ENCODE data around the gene PEPD. TPM values are rescaled to one million over a fixed set of nuclear protein-coding genes. Genes with fewer than 3 reads are reported as not detected.

Gene PEPD
- total RNA-seq, 2 donors from 2014 or later, result 74.0 to 89.9 TPM

- 19% methylated on average over 6 of the region's 6 CpGs for WGBS
- Histone ChIP-seq H3K4me1 (replicated peaks) (no peaks in the 10 kb centered on the region), H3K27me3 (replicated peaks; ENCODE audit: insufficient read depth) (no peaks in the 10 kb centered on the region), H3K9me3 (no peaks in the 10 kb centered on the region), H3K36me3 (no peaks in the 10 kb centered on the region), H3K27ac (no peak overlapping the region), H3K4me3 (no peak overlapping the region)
- intact Hi-C loops (cut with DNase I), result no loop called here
- no peak for DNase-seq (ENCODE audit: low spot score)
- no peak for TF ChIP-seq POLR2AphosphoS5 (IDR thresholded peaks at IDR 0.05)
Measured at GRCh38 chr19:33532859-33533460, 11.4 kb upstream of the PEPD start.

- Histone ChIP-seq H3K27me3 (replicated peaks; ENCODE audit: insufficient read depth) (no peaks in the 10 kb centered on the region), H3K4me1 (replicated peaks) (no peaks in the 10 kb centered on the region), H3K27ac (no peak overlapping the region), H3K36me3 (no peaks in the 10 kb centered on the region), H3K4me3 (no peak overlapping the region), H3K9me3 (no peaks in the 10 kb centered on the region)
- DNase-seq (ENCODE audit: low spot score), result no peak
- WGBS, result 69% methylated on average over 4 of the region's 4 CpGs
- no peak for TF ChIP-seq CTCF (IDR thresholded peaks at IDR 0.05)
- no peak for TF ChIP-seq POLR2A (IDR thresholded peaks at IDR 0.05)
- TF ChIP-seq POLR2AphosphoS5 (IDR thresholded peaks at IDR 0.05), result no peak
- intact Hi-C loops (cut with DNase I), result no loop called here
Measured at GRCh38 chr19:33530842-33531241, 9.3 kb upstream of the PEPD start.

DNA sequence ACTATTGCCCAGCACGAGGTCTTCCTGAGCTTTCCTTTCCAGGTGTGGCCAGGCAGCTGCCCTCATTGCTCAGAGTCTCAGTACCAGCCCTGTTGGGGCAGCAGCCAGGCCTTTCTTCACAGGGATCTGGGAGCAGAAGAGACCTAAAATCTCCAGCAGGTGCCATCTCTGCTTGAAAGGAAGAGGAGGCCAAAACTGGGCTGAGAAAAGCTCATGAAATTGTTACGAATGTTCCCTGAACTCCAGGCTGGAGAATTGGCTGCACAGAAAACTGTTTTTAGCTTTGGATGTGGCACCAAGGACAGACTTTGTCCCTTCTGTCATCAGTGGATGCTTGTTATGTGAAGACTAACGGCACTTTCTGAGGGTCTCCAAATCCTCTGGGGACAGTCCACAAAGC lies 8.7 kb upstream of the PEPD start:
- H3K27ac ChIP-seq, result no peak overlapping the region

DNA sequence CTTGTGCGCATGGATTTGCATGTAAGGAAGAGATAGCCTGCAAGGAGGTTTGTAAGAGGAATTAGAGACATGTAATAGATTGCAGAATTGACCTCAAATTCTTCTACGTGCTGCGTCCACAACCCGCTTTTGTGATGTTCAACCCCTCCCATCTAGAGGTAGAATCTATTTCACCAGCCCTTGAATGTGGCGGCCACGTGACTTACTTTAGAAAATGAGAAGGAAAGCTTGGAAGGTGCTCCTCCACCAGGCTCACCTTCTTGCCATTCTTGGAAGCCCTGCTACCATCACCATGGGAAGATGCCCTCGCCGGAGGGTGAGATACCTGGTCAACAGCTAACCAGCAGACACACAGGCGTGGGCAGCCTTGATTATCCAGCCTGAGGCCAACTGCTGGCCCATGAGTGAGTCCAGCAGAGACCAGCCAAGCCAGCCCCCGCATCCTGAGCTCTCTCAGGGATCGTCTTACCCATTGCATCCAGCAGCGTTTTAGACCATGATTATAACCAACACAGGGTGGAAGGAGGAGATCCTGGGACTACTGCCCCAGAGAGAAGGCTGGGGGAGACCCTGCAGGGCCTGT lies 7.6 kb upstream of the PEPD start:
- Histone ChIP-seq H3K4me3 (no peak overlapping the region), H3K27ac (no peak overlapping the region), H3K36me3 (no peaks in the 10 kb centered on the region), H3K27me3 (replicated peaks; ENCODE audit: insufficient read depth) (no peaks in the 10 kb centered on the region), H3K9me3 (no peaks in the 10 kb centered on the region), H3K4me1 (replicated peaks) (no peaks in the 10 kb centered on the region)
- WGBS, result 70% methylated on average over 11 of the region's 12 CpGs
- TF ChIP-seq POLR2AphosphoS5 (IDR thresholded peaks at IDR 0.05) (no peak), CTCF (IDR thresholded peaks at IDR 0.05) (no peak), POLR2A (IDR thresholded peaks at IDR 0.05) (no peak)
- no peak for DNase-seq (ENCODE audit: low spot score)
- intact Hi-C loops (cut with DNase I), result no loop called here

More for the DNA sequence above, 8.7 kb upstream of the PEPD start:
- no peak for TF ChIP-seq POLR2A (IDR thresholded peaks at IDR 0.05)
- TF ChIP-seq CTCF (IDR thresholded peaks at IDR 0.05), result no peak
- no peak for TF ChIP-seq POLR2AphosphoS5 (IDR thresholded peaks at IDR 0.05)
- DNase-seq (ENCODE audit: low spot score), result no peak
- intact Hi-C loops (cut with DNase I), result no loop called here
- H3K4me1 ChIP-seq (replicated peaks), result no peaks in the 10 kb centered on the region
- no peak overlapping the region for H3K4me3 ChIP-seq
- no peaks in the 10 kb centered on the region for H3K9me3 ChIP-seq
- H3K36me3 ChIP-seq, result no peaks in the 10 kb centered on the region
- H3K27me3 ChIP-seq (replicated peaks; ENCODE audit: insufficient read depth), result no peaks in the 10 kb centered on the region
- 60% methylated on average over 3 of the region's 3 CpGs for WGBS

DNA sequence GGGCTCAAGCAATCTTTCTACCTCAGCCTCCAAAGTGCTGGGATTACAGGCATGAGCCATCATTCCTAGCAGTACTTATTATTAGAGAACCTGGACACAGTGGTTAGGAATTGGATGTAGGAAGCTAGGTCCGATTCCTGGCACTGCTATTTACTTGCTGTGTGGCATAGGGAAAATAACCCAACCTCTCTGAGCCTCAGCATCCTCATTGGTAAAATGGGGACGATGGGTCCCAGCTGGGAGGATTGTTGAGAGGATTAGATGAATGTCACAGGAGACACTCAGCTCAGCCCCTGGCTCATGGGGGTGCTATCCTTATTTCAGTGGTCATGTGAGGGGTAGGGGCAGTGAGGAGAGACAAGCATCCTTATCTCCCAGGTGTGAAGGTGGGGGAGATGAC lies 6.8 kb upstream of the PEPD start:
- no peak overlapping the region for H3K27ac ChIP-seq
- H3K27me3 ChIP-seq (replicated peaks; ENCODE audit: insufficient read depth), result no peaks in the 10 kb centered on the region
- WGBS, result 81% methylated on average over 2 of the region's 2 CpGs

More for the DNA sequence above, 6.8 kb upstream of the PEPD start:
- Histone ChIP-seq H3K36me3 (no peaks in the 10 kb centered on the region), H3K4me3 (no peak overlapping the region), H3K4me1 (replicated peaks) (no peaks in the 10 kb centered on the region), H3K9me3 (no peaks in the 10 kb centered on the region)
- TF ChIP-seq POLR2A (IDR thresholded peaks at IDR 0.05) (no peak), CTCF (IDR thresholded peaks at IDR 0.05) (no peak)
- DNase-seq (ENCODE audit: low spot score), result no peak
- intact Hi-C loops (cut with DNase I), result no loop called here
